DND-41 (cell line): Measurements from ENCODE around the gene TCF7L2.

Experiments used
- ATAC-seq: fragments of 200-7000 bp; cut with Tn5 transposase; 3 replicates; pipeline ENCODE4 v1.9.1; 2021; ENCODE audit warnings: low read depth; ENCODE audit not compliant: insufficient read depth
- DNase-seq: peaks from one replicate; pipeline ENCODE4 v3.0.0-alpha.2; 2020
- H2AFZ ChIP-seq: 2 replicates; pipeline ENCODE4 v1.6.0; 2012; ENCODE audit warnings: low read depth, low read length
- H3K27ac ChIP-seq: 2 replicates; pipeline ENCODE4 v1.5.1; 2012; ENCODE audit warnings: low read length, inconsistent platforms
- H3K27me3 ChIP-seq: fragments of 200-600 bp; sonication (generic); 2 replicates; pipeline ENCODE4 v1.6.0; 2012; ENCODE audit warnings: low read length, mild to moderate bottlenecking, inconsistent platforms; ENCODE audit not compliant: insufficient read depth, poor library complexity
- H3K36me3 ChIP-seq: 2 replicates; pipeline ENCODE4 v1.5.1; 2012; ENCODE audit warnings: low read length, inconsistent platforms; ENCODE audit not compliant: insufficient read depth
- H3K4me1 ChIP-seq: 2 replicates; pipeline ENCODE4 v1.5.1; 2012; ENCODE audit warnings: mild to moderate bottlenecking, low read length; ENCODE audit not compliant: insufficient read depth
- H3K4me2 ChIP-seq: 2 replicates; pipeline ENCODE4 v1.6.0; 2012; ENCODE audit warnings: mild to moderate bottlenecking, moderate library complexity, low read length, inconsistent platforms; ENCODE audit not compliant: insufficient read depth
- H3K4me3 ChIP-seq, 2 experiments: fragments of 200-600 bp in 1 of 2; shearing (Covaris generic) in 1 of 2; 2 replicates each; pipeline ENCODE4 v1.5.1; 2012 to 2016; ENCODE audit warnings: inconsistent platforms in 2 of 2, low read length in 2 of 2, mild to moderate bottlenecking in 2 of 2, low read depth in 1 of 2, moderate library complexity in 1 of 2
- H3K79me2 ChIP-seq: 2 replicates; pipeline ENCODE4 v1.6.0; 2012; ENCODE audit warnings: low read length, inconsistent platforms; ENCODE audit not compliant: insufficient read depth
- H3K9ac ChIP-seq: 2 replicates; pipeline ENCODE4 v1.6.0; 2012; ENCODE audit warnings: low read depth, mild to moderate bottlenecking, inconsistent platforms, low read length, moderate library complexity
- H3K9me3 ChIP-seq: 2 replicates; pipeline ENCODE4 v1.5.1; 2012; ENCODE audit warnings: low read length, moderate library complexity, mild to moderate bottlenecking, inconsistent platforms; ENCODE audit not compliant: insufficient read depth, severe bottlenecking
- H4K20me1 ChIP-seq: 2 replicates; pipeline ENCODE4 v1.6.0; 2012; ENCODE audit warnings: low read length; ENCODE audit not compliant: insufficient read depth
- EZH2 ChIP-seq: IDR thresholded peaks from 3 replicates; pipeline ENCODE4 v1.6.1; 2012; ENCODE audit warnings: borderline replicate concordance, low read depth, mild to moderate bottlenecking, moderate library complexity, low read length, inconsistent platforms; ENCODE audit not compliant: severe bottlenecking
- TF ChIP-seq, protein P1 (sequence below): IDR thresholded peaks from 2 replicates; pipeline ENCODE4 v1.5.1; 2012; ENCODE audit warnings: borderline replicate concordance, low read length, moderate library complexity, mild to moderate bottlenecking; ENCODE audit not compliant: poor library complexity, severe bottlenecking; ENCODE audit errors: extremely low read depth

TCF7L2 gene

DNA sequence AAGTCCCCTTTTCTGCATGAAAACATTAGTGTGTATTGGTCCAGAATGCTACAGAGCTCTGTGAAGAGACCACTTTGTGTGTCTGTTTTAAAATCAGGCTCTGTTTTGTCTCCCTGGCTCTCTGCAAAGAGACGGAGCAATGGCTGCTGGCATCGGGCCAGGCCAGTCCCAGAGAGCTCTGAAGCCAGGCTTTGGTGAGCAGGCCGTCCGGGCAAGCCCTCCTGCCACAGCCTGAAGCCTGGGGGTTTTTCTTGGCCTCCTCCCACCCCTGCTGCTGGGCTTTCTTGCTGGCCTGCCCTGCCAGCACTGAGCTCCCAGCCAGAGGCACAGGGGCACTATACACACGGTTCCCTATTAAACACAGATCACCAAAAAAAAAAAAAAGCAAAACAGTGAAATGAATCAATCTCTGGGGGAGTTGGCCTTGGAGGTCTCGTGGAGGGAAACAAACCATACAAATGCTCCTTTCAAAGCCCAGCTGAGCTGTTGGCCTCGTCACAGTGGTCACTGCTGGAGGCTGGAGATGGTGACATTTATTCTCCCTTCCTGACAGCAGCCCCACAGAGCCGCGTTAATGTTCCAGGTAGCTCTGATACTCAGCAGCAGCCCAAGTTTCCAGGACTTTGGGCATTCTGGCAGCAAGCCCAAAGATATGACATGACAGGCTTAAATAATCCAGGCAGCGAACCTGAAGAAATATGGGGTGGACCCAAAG is 237.2 kb downstream of the TCF7L2 start:
- no peak for DNase-seq
- H3K4me2 ChIP-seq: no peak overlapping the region
- H3K27me3 ChIP-seq: no peaks in the 10 kb centered on the region
- H3K9ac ChIP-seq: no peak overlapping the region
- no peaks in the 10 kb centered on the region for H3K79me2 ChIP-seq
- no peaks in the 10 kb centered on the region for H3K9me3 ChIP-seq
- no peaks in the 10 kb centered on the region for H3K4me1 ChIP-seq
- no peak overlapping the region for H3K27ac ChIP-seq
- H4K20me1 ChIP-seq: no peaks in the 10 kb centered on the region
- no peak for TF ChIP-seq EZH2
- TF ChIP-seq, protein P1, sequence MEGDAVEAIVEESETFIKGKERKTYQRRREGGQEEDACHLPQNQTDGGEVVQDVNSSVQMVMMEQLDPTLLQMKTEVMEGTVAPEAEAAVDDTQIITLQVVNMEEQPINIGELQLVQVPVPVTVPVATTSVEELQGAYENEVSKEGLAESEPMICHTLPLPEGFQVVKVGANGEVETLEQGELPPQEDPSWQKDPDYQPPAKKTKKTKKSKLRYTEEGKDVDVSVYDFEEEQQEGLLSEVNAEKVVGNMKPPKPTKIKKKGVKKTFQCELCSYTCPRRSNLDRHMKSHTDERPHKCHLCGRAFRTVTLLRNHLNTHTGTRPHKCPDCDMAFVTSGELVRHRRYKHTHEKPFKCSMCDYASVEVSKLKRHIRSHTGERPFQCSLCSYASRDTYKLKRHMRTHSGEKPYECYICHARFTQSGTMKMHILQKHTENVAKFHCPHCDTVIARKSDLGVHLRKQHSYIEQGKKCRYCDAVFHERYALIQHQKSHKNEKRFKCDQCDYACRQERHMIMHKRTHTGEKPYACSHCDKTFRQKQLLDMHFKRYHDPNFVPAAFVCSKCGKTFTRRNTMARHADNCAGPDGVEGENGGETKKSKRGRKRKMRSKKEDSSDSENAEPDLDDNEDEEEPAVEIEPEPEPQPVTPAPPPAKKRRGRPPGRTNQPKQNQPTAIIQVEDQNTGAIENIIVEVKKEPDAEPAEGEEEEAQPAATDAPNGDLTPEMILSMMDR: no peak
- H2AFZ ChIP-seq: no peak overlapping the region
- no peak for ATAC-seq
- no peaks in the 10 kb centered on the region for H3K36me3 ChIP-seq
- no peak overlapping the region for H3K4me3 ChIP-seq

DNA sequence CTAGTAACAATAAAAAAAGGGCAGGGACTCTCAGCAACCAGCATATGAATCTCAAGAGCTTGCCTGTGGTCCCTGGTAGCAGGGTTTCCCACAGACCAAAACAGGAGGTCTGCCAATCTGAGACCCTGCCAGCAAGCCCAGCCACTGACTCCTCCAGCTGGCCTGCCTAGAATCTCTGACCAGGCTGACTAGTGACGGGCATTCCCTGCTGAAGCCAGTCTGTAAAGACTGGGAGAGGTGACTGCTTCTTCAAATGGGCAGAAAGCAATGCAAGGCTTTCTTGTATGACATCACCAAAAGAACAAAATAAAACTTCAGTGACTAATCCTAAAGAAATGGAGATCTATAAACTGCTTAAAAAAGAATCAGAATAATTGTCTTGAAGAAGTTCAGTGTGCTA is 249.4 kb downstream of the TCF7L2 start:
- Histone ChIP-seq H3K4me3 (no peak overlapping the region), H4K20me1 (no peaks in the 10 kb centered on the region), H3K4me1 (no peaks in the 10 kb centered on the region), H3K9me3 (peaks cover 2% of the 10 kb centered on the region), H3K27ac (no peak overlapping the region), H2AFZ (no peak overlapping the region), H3K36me3 (no peaks in the 10 kb centered on the region), H3K27me3 (no peaks in the 10 kb centered on the region), H3K9ac (no peak overlapping the region), H3K79me2 (no peaks in the 10 kb centered on the region), H3K4me2 (no peak overlapping the region)
- no peak for DNase-seq
- TF ChIP-seq, protein P1: no peak
- no peak for TF ChIP-seq EZH2
- no peak for ATAC-seq

DNA sequence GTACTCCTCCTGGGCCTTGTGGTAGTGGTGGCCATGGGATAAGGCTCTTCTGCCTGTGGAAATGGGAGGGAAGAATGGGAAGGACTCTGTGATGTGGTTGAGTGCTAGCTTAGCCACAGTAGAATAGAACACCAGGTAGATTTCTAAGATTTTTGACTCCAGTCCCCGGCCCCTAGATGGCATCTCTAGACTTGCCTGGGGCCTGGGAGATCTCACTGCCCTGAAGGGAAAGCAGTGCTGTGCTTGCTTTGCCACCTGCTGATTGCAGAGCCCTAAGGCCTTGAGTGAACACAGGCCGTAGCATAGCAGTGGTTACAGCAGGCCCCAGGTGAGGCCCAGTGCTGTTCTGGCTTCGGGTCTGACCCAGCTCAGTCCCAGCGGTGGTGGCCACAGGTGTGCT is 252.0 kb downstream of the TCF7L2 start:
- H3K4me3 ChIP-seq: no peak overlapping the region
- H3K27me3 ChIP-seq: no peaks in the 10 kb centered on the region
- DNase-seq (no peak), ATAC-seq (no peak)
- no peak overlapping the region for H3K9ac ChIP-seq
- H2AFZ ChIP-seq: no peak overlapping the region
- no peak overlapping the region for H3K27ac ChIP-seq
- H3K9me3 ChIP-seq: peaks cover 2% of the 10 kb centered on the region
- no peaks in the 10 kb centered on the region for H4K20me1 ChIP-seq
- TF ChIP-seq, protein P1: no peak
- no peak for TF ChIP-seq EZH2
- H3K4me1 ChIP-seq: no peaks in the 10 kb centered on the region
- no peaks in the 10 kb centered on the region for H3K36me3 ChIP-seq
- no peaks in the 10 kb centered on the region for H3K79me2 ChIP-seq
- H3K4me2 ChIP-seq: no peak overlapping the region

DNA sequence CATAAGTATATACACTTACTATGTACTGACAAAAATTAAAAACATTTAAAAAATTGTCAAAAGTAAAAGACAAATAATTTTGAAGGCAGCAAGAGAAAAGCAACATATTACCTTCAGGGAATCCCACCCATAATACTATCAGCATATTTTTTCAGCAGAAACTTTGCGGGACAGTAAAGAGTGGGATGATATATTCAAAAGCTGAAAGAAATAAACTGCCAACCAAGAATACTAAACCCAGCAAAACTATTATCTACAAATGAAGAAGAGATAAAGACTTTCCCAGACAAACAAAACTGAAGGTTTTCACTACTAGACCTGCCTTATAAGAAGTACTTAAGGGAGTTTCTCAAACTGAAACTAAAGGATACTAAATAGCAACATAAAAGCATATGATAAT is 257.9 kb downstream of the TCF7L2 start:
- Histone ChIP-seq H3K27ac (no peak overlapping the region), H3K27me3 (no peaks in the 10 kb centered on the region), H3K9ac (no peak overlapping the region), H2AFZ (no peak overlapping the region), H3K79me2 (no peaks in the 10 kb centered on the region), H3K4me1 (no peaks in the 10 kb centered on the region), H4K20me1 (no peaks in the 10 kb centered on the region), H3K4me3 (no peak overlapping the region), H3K36me3 (no peaks in the 10 kb centered on the region), H3K9me3 (no peaks in the 10 kb centered on the region), H3K4me2 (no peak overlapping the region)
- no peak for ATAC-seq
- TF ChIP-seq, protein P1: no peak
- TF ChIP-seq EZH2: no peak
- no peak for DNase-seq
